Measurements from ENCODE around the gene SERPINA7.
"Not testable (repeated sequence)": the region's sequence is repeated elsewhere in the genome, so short reads cannot be mapped to it uniquely, and the experiment has no call there.

The SERPINA7 gene, protein sequence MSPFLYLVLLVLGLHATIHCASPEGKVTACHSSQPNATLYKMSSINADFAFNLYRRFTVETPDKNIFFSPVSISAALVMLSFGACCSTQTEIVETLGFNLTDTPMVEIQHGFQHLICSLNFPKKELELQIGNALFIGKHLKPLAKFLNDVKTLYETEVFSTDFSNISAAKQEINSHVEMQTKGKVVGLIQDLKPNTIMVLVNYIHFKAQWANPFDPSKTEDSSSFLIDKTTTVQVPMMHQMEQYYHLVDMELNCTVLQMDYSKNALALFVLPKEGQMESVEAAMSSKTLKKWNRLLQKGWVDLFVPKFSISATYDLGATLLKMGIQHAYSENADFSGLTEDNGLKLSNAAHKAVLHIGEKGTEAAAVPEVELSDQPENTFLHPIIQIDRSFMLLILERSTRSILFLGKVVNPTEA

DNA sequence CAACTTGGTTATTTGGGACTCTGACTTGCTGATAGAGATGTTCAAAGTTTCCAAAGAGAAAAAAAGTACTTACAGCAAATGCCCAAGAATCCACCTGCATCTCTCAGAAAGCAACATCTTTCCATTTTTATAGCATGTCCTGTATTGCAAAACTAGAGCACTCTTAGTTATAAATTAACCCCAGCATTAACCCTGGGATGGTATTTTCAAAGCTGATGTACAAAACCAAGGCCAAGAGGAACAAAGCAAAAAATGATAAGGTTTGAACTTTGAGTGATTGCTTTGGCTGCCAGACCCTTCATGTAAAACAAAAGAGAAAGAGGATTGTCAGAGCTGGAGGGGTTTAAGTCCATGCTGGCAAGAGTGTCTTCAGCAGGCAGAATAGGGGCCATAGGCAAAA is at the start of gene SERPINA7:
Gene SERPINA7, minus strand, starts transcription at position 103 of the 400 bp plus-strand sequence. CDS start 1,669 bp downstream, outside the sequence.
- no peak for DNase-seq (ENCODE audit: low read depth)

- DNase-seq (ENCODE audit: low read depth) = no peak
Measured at GRCh38 chrX:106069048-106069447, 30.5 kb upstream of the SERPINA7 start.

DNA sequence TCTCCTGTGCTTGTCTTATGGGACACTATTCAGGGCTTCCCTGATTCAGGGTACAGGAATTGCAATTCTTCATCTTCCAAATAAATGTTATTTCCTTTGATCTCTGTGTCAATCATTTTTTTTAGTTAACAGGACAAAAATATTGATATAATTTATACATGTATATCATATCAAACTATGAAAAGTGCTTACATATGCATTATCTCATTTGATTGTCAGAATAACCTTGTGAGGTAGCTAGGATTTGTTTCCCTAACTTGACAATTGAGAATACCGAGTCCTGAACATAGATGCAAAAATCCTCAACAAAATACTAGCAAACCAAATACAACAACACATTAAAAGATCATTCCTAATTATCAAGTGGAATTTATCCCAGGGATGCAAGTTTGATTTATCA is 11.5 kb upstream of the SERPINA7 start:
- DNase-seq (ENCODE audit: low read depth) = no peak

DNA sequence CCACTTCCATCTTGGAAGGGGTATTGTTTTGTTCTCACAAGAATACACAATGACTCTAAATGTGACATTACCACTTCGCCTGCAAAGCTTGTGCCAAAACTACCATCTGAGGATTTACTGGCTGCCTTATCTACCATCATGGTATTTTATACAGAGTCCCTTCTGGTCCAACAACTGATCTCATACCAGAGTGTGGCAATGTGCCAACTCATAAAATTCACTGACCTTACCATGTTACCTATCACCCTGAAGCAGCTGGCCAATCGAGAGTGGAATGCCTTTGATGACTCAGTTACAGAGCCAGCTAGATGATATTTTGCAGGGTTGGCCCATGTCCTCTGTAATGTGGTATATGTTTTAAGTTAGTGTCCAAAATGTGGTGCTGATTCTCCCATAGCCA is 3.8 kb upstream of the SERPINA7 start:
- DNase-seq (ENCODE audit: low read depth) = no peak

- DNase-seq (ENCODE audit: low read depth) = no peak
Measured at GRCh38 chrX:106040861-106041260, 2.3 kb upstream of the SERPINA7 start.

DNA sequence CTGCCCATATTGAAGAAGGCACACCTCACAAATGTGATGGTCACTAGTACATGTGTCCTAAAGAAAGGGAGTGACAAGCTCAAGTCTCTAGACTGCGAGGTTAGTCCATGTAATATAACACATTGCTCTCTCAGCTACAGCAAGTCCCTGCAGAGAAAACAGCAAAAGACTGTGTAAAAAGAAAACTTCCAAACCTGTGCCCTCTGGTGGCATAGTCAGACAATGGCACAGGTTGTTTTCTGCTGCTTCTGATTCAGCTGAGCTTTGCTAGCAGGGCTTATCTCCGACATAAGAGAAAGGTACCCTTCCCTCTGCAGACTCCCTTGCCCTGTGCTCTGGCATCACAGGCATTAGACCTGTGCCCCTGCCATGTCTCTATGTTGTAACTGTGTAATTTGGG is 1.4 kb upstream of the SERPINA7 start:
- no peak for DNase-seq (ENCODE audit: low read depth)

DNA sequence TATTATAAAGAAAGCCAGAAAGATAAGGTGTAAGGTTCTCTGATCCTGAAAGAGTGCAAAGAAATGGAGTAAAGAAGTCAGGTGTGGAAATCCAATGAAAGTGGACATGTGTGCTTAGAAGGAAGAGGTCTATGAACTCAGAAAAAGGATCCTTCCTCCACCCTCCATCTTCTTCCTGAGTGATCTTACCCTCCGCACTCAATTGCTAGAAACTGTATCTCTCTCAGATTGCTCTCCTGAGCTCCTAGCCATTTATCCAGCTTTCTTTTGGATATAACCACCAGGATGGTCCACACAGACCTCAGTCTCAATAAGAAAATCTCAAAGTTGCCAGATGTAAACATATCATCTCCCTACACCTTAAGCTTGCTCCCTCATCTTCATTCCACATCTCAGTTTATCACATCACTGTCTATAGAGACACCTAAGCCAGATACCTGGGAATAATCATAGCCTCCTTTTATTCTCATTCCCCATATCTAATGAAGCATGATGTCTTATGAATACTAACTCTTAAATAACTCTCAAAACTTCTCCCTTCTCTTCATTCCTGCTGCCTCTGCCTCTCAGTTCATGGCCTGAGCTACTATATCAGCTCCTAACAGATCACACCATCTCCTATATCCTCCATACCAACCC is 573 bp downstream of the SERPINA7 start:
- no peak for DNase-seq (ENCODE audit: low read depth)

DNA sequence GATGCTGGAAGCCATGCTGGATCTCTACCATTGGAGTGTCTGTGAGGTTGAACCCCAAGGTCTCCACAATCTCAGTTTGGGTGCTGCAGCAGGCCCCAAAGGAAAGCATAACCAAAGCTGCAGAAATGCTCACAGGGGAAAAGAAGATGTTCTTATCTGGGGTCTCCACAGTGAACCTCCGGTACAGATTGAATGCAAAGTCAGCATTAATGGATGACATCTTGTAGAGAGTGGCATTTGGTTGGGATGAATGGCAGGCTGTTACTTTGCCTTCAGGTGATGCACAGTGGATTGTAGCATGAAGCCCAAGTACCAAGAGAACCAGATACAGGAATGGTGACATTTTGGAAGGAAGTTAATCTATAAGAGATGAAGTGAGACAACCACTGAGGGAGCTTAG is 1.8 kb downstream of the SERPINA7 start:
- no peak for DNase-seq (ENCODE audit: low read depth)

DNA sequence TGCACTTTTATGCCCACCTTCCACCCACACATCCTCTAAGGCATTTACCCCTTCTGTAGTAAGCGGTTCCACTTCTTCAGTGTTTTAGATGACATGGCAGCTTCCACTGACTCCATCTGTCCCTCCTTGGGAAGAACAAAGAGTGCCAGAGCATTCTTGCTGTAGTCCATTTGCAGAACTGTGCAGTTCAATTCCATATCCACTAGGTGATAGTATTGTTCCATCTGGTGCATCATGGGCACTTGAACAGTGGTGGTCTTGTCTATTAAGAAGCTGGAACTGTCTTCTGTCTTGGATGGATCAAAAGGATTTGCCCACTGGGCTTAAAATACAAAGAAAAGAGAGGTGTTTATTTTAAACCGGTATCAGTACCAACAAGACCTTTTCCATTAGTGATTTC is 3.5 kb downstream of the SERPINA7 start:
- no peak for DNase-seq (ENCODE audit: low read depth)

DNA sequence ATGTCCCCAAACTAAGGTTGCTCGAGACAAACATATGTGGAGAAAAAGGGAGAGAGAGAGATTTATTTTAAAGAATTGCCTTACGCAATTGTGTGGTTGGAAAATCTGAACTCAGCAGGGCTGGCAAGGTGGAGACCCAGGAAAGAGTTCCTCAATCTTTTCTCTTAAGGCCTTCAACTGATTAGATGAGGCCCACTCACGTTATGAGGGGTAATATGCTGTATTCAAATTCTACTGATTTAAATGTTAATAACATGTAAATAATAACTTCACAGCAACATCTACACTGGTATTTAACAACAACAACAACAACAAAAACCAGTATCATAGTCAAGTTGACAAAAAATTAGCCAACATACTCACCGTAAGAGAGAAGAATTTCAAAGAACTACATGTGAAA is 14.6 kb downstream of the SERPINA7 start:
- no peak for DNase-seq (ENCODE audit: low read depth)

GRCh38 chrX:106022238-106022637 is 16.3 kb downstream of the SERPINA7 start:
- DNase-seq (ENCODE audit: low read depth) = no peak

DNA sequence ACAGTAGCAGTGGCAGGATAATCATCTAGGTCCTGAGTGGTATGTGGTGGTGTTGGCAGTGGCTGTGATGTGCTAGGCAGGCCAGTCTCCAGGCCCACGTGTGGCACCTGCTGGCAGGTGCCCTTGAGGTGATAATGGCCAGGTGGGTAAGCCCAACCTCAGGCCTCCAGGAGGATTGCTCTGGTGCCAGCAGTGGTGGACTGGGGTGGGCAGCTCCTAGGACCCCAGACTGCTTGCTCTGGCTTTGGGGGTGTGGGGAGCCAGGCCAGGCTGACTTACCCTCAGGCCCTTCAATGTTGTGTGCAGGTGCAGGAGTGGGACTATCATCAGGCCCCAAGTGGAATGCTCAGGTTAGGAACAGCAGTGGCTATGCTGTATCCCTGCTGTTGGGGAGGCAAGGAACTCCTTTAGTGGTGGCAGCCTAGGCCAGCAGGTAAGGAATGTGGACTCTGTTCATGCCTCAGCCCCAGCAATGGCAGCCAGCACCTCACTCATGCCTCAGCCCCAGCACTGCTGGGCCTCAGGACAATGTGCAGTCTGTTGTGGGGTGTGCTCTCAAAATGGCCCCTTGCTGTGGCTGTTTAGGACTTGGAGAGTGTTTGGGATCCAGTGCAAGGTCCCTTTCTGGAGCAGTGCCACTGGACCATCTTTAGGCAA is 24.3 kb downstream of the SERPINA7 start:
- no peak for DNase-seq (ENCODE audit: low read depth)

- DNase-seq (ENCODE audit: low read depth) = no peak
Measured at GRCh38 chrX:106009145-106009544, 29.4 kb downstream of the SERPINA7 start.

DNA sequence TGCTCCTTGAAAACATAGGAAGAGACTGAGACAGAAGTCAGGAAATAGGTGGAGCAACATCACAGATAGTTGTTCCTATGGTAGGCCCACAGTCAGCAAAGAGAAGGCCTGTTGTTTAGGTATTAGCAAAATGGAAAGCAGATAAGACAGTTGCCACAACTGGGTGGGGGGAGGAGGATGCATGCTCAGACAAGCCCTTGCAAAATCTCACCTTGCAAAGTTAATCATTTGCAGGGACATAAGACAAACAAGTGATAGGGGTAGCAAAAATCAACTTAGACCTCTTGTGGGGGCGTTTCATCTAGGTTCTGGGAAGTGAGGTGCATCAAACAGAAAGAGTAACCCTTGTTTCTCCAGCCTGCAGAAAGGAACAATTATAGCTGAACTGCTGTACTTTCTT is 30.7 kb downstream of the SERPINA7 start:
- DNase-seq (ENCODE audit: low read depth) = no peak

DNA sequence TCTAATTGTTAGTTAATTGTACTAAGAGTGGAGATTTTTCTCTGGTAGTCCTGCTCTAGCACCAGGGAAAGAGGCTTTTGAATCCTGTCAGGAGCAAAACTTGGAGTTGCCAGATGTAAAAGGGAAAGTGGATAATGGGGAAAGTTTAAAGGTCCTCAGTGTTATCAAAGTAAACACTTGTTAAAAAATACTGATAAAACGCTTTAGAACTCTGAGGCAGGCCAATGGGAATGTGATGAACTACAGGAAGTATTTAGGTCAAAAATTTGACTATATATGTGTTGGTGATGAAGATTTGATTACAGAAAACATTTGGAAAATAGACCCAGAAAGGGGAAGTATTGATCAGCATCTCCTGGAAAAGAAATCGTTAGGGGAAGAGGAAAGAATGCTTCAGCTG is 32.8 kb downstream of the SERPINA7 start:
- no peak for DNase-seq (ENCODE audit: low read depth)

- DNase-seq (ENCODE audit: low read depth) = not testable (repeated sequence)
Measured at GRCh38 chrX:106000609-106001008, 37.9 kb downstream of the SERPINA7 start.

GRCh38 chrX:106000203-106000602 is 38.3 kb downstream of the SERPINA7 start:
- no peak for DNase-seq (ENCODE audit: low read depth)

- DNase-seq (ENCODE audit: low read depth) = no peak
Measured at GRCh38 chrX:105999294-105999693, 39.2 kb downstream of the SERPINA7 start.

DNA sequence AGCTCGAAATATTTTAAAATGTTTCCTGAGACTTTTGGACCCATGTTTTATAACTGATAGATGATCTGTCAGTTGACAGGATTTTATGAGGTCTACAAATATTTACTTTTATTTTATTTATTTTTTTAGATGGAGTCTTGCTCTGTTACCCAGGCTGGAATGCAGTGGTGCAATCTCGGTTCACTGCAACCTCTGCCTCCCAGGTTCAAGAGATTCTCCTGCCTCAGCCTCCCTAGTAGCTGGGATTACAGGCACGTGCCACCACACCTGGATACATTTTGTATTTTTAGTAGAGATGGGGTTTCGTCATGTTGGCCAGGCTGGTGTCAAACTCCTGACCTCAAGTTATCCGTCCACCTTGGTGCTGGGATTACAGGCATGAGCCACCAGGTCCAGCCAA is 50.0 kb downstream of the SERPINA7 start:
- DNase-seq (ENCODE audit: low read depth) = not testable (repeated sequence)

Measured in EH (cell line).